Stimulated activated CD8-positive, alpha-beta memory T cell treated with anti-CD3 and anti-CD28 coated beads, Interleukin-4, amount 100 ng/mL, for 1 hour (primary cell): Measurements from ENCODE around the gene SIN3B.
"Not testable (repeated sequence)": the region's sequence is repeated elsewhere in the genome, so short reads cannot be mapped to it uniquely, and the experiment has no call there.

Source experiments
- DNase-seq, 2 donors: peaks; one replicate each; pipeline ENCODE4 v3.0.0-alpha.2; 2020; ENCODE audit warnings: low read depth in 2 of 2, low spot score in 1 of 2

SIN3B gene

GRCh38 chr19:16829010-16829821 is at the start of gene SIN3B:
SIN3B (plus strand) TSS chr19:16829398; CDS start chr19:16829421, 23 bp downstream.
- peak; percentile 74 to 76 for DNase-seq

GRCh38 chr19:16779539-16780163 is 49.5 kb upstream of the SIN3B start:
- no peak for DNase-seq

GRCh38 chr19:16782719-16783118 is 46.5 kb upstream of the SIN3B start:
- no peak for DNase-seq

- no peak for DNase-seq
Measured at GRCh38 chr19:16788479-16788878, 40.7 kb upstream of the SIN3B start.

- no peak for DNase-seq
Measured at GRCh38 chr19:16789238-16789637, 40.0 kb upstream of the SIN3B start.

GRCh38 chr19:16790051-16790450 is 39.1 kb upstream of the SIN3B start:
- no peak for DNase-seq

GRCh38 chr19:16791942-16792341 is 37.3 kb upstream of the SIN3B start:
- DNase-seq = no peak

GRCh38 chr19:16794456-16795441 is 34.4 kb upstream of the SIN3B start:
- no peak for DNase-seq

GRCh38 chr19:16795731-16796130 is 33.5 kb upstream of the SIN3B start:
- no peak for DNase-seq

GRCh38 chr19:16797876-16798275 is 31.3 kb upstream of the SIN3B start:
- no peak for DNase-seq

GRCh38 chr19:16798326-16798725 is 30.9 kb upstream of the SIN3B start:
- not testable (repeated sequence) for DNase-seq

- no peak for DNase-seq
Measured at GRCh38 chr19:16799740-16800139, 29.5 kb upstream of the SIN3B start.

GRCh38 chr19:16801600-16802013 is 27.6 kb upstream of the SIN3B start:
- no peak for DNase-seq

GRCh38 chr19:16804176-16804575 is 25.0 kb upstream of the SIN3B start:
- no peak for DNase-seq

GRCh38 chr19:16807549-16808284 is 21.5 kb upstream of the SIN3B start:
- DNase-seq = no peak

GRCh38 chr19:16814526-16815100 is 14.6 kb upstream of the SIN3B start:
- DNase-seq = no peak

- no peak for DNase-seq
Measured at GRCh38 chr19:16820056-16820455, 9.1 kb upstream of the SIN3B start.

- DNase-seq = no peak
Measured at GRCh38 chr19:16821081-16821480, 8.1 kb upstream of the SIN3B start.

GRCh38 chr19:16822648-16823047 is 6.5 kb upstream of the SIN3B start:
- no peak for DNase-seq

GRCh38 chr19:16824658-16825311 is 4.4 kb upstream of the SIN3B start:
- DNase-seq = no peak
